HG03139 (cell line): ENCODE results near the gene MTCH1.

Experiments
- ATAC-seq: cut with Tn5 transposase; IDR thresholded peaks from one replicate; pipeline ENCODE4 v1.9.1; 2021; ENCODE audit not compliant: unreplicated experiment

The MTCH1 gene

GRCh38 chr6:36971921-36972673, 13.9 kb downstream of the MTCH1 start:
- ATAC-seq: no peak

GRCh38 chr6:36970892-36971842, 14.8 kb downstream of the MTCH1 start:
- no peak for ATAC-seq

- no peak for ATAC-seq
Measured at GRCh38 chr6:36969988-36970891, 15.8 kb downstream of the MTCH1 start.

GRCh38 chr6:36969240-36969691, 16.7 kb downstream of the MTCH1 start:
- ATAC-seq: no peak

- no peak for ATAC-seq
Measured at GRCh38 chr6:36968266-36968977, 17.6 kb downstream of the MTCH1 start.

- no peak for ATAC-seq
Measured at GRCh38 chr6:36967757-36968156, 18.2 kb downstream of the MTCH1 start.

GRCh38 chr6:36967301-36967700, 18.7 kb downstream of the MTCH1 start:
- no peak for ATAC-seq

GRCh38 chr6:36964908-36965307, 21.1 kb downstream of the MTCH1 start:
- no peak for ATAC-seq

- no peak for ATAC-seq
Measured at GRCh38 chr6:36964349-36964748, 21.6 kb downstream of the MTCH1 start.

- ATAC-seq: no peak
Measured at GRCh38 chr6:36963451-36964290, 22.3 kb downstream of the MTCH1 start.

- no peak for ATAC-seq
Measured at GRCh38 chr6:36962874-36963273, 23.1 kb downstream of the MTCH1 start.

- ATAC-seq: no peak
Measured at GRCh38 chr6:36961441-36962435, 24.3 kb downstream of the MTCH1 start.

- ATAC-seq: no peak
Measured at GRCh38 chr6:36959555-36960250, 26.3 kb downstream of the MTCH1 start.

GRCh38 chr6:36958775-36959554, 27.0 kb downstream of the MTCH1 start:
- ATAC-seq: no peak

GRCh38 chr6:36957773-36958271, 28.2 kb downstream of the MTCH1 start:
- no peak for ATAC-seq

- ATAC-seq: no peak
Measured at GRCh38 chr6:36956446-36956820, 29.6 kb downstream of the MTCH1 start.
